ENCODE measurements around the gene COPZ2.

- TF ChIP-seq, protein P1, sequence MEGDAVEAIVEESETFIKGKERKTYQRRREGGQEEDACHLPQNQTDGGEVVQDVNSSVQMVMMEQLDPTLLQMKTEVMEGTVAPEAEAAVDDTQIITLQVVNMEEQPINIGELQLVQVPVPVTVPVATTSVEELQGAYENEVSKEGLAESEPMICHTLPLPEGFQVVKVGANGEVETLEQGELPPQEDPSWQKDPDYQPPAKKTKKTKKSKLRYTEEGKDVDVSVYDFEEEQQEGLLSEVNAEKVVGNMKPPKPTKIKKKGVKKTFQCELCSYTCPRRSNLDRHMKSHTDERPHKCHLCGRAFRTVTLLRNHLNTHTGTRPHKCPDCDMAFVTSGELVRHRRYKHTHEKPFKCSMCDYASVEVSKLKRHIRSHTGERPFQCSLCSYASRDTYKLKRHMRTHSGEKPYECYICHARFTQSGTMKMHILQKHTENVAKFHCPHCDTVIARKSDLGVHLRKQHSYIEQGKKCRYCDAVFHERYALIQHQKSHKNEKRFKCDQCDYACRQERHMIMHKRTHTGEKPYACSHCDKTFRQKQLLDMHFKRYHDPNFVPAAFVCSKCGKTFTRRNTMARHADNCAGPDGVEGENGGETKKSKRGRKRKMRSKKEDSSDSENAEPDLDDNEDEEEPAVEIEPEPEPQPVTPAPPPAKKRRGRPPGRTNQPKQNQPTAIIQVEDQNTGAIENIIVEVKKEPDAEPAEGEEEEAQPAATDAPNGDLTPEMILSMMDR (tag by site-specific recombination; IDR thresholded peaks at IDR 0.05), result no peak
- TF ChIP-seq ZNF292 (tag by site-specific recombination; IDR thresholded peaks at IDR 0.05; ENCODE audit: borderline replicate concordance, low read depth) (no peak), ZBTB20 (tag by site-specific recombination; IDR thresholded peaks at IDR 0.05) (no peak), SP2 (tag by site-specific recombination; IDR thresholded peaks at IDR 0.05) (no peak), BCL11A (tag by site-specific recombination; IDR thresholded peaks at IDR 0.05; ENCODE audit: low read depth) (no peak), ZNF473 (tag by site-specific recombination; IDR thresholded peaks at IDR 0.05) (no peak), KLF16 (tag by site-specific recombination; IDR thresholded peaks at IDR 0.05) (no peak), REST (tag by site-specific recombination; IDR thresholded peaks at IDR 0.05) (no peak), WT1 (tag by site-specific recombination; IDR thresholded peaks at IDR 0.05) (no peak), ZNF174 (tag by site-specific recombination; IDR thresholded peaks at IDR 0.05) (no peak), MYNN (tag by site-specific recombination; IDR thresholded peaks at IDR 0.05; ENCODE audit: borderline replicate concordance) (no peak), ZNF121 (tag by site-specific recombination; IDR thresholded peaks at IDR 0.05) (no peak), ZNF354C (tag by site-specific recombination; IDR thresholded peaks at IDR 0.05; ENCODE audit: borderline replicate concordance, low read depth) (no peak)
- TF ChIP-seq, protein P2, sequence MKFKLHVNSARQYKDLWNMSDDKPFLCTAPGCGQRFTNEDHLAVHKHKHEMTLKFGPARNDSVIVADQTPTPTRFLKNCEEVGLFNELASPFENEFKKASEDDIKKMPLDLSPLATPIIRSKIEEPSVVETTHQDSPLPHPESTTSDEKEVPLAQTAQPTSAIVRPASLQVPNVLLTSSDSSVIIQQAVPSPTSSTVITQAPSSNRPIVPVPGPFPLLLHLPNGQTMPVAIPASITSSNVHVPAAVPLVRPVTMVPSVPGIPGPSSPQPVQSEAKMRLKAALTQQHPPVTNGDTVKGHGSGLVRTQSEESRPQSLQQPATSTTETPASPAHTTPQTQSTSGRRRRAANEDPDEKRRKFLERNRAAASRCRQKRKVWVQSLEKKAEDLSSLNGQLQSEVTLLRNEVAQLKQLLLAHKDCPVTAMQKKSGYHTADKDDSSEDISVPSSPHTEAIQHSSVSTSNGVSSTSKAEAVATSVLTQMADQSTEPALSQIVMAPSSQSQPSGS (tag by site-specific recombination; IDR thresholded peaks at IDR 0.05; ENCODE audit: low read depth), result no peak
Measured at GRCh38 chr17:48062273-48062672, 24.7 kb upstream of the COPZ2 start.
